B cell (primary cell): ENCODE data around the gene MAP4K2. TPM values are rescaled to one million over a fixed set of nuclear protein-coding genes. Genes with fewer than 3 reads are reported as not detected.

Experiments used
- ATAC-seq: fragments of 200-7000 bp; cut with Tn5 transposase; one replicate; pipeline ENCODE4 v1.10.0; 2021; ENCODE audit warnings: low read depth, mild to moderate bottlenecking, moderate number of reproducible peaks, moderate library complexity
- CTCF ChIA-PET: fragments of 350-600 bp; sonication (Branson Sonifier 250); formaldehyde crosslinking; loops from one replicate; lab custom pipeline; 2021; ENCODE audit warnings: antibody characterized with exemption, inconsistent platforms; lab: Charles Lee
- POLR2A ChIA-PET: fragments of 350-600 bp; sonication (Branson Sonifier 250); formaldehyde crosslinking; loops from one replicate; lab custom pipeline; 2021; ENCODE audit warnings: antibody characterized with exemption; lab: Charles Lee
- DNase-seq: peaks from one replicate; pipeline ENCODE4 v3.0.0; 2013
- H2AFZ ChIP-seq: 2 replicates; pipeline ENCODE4 v1.6.1; 2012; ENCODE audit warnings: mild to moderate bottlenecking, low read depth, low read length; ENCODE audit not compliant: insufficient read depth, poor library complexity, severe bottlenecking
- H3K27ac ChIP-seq, 2 donors: 1 replicate in 1 of 2; 2 replicates in 1 of 2; pipeline ENCODE4 v1.5.1; 2012 to 2013; ENCODE audit warnings: low read length in 2 of 2, mild to moderate bottlenecking in 2 of 2, moderate library complexity in 1 of 2
- H3K27me3 ChIP-seq, 4 experiments: fragments of 200-600 bp in 1 of 4; sonication (generic) in 1 of 4; replicated peaks in 1 of 4; 1 replicate in 2 of 4; 2 replicates in 2 of 4; pipeline versions ENCODE4 v1.6.1 to v1.7.0; 2013 to 2016; ENCODE audit warnings: low read length in 3 of 4, mild to moderate bottlenecking in 2 of 4, mixed read lengths in 1 of 4, moderate library complexity in 1 of 4; ENCODE audit not compliant: insufficient read depth in 4 of 4, control insufficient read depth in 3 of 4; ENCODE audit errors: control extremely low read depth in 1 of 4
- H3K36me3 ChIP-seq, 2 experiments: replicated peaks in 1 of 2; 1 replicate in 1 of 2; 2 replicates in 1 of 2; pipeline versions ENCODE4 v1.6.1 to v1.7.1; 2013; ENCODE audit warnings: low read length in 1 of 2; ENCODE audit not compliant: insufficient read depth in 2 of 2, control insufficient read depth in 1 of 2; ENCODE audit errors: control extremely low read depth in 1 of 2, extremely low read depth in 1 of 2
- H3K4me1 ChIP-seq, 2 donors: fragments of 200-600 bp in 1 of 2; sonication (generic) in 1 of 2; 1 replicate in 1 of 2; 2 replicates in 1 of 2; pipeline versions ENCODE4 v1.5.1 to v1.6.1; 2013 to 2017; ENCODE audit warnings: low read length in 2 of 2; ENCODE audit not compliant: control insufficient read depth in 2 of 2, insufficient read depth in 2 of 2
- H3K4me2 ChIP-seq: replicated peaks from 2 replicates; pipeline ENCODE3; 2012; ENCODE audit warnings: mild to moderate bottlenecking, low read depth, low read length; ENCODE audit not compliant: poor library complexity, severe bottlenecking
- H3K4me3 ChIP-seq, 5 experiments: fragments of 200-600 bp in 1 of 5; sonication (generic) in 1 of 5; 1 replicate in 3 of 5; 2 replicates in 2 of 5; pipeline versions ENCODE4 v1.5.1 to v1.7.0; 2011 to 2016; ENCODE audit warnings: low read length in 4 of 5, mild to moderate bottlenecking in 4 of 5, low read depth in 2 of 5, control low read depth in 1 of 5, moderate library complexity in 1 of 5; ENCODE audit not compliant: insufficient read depth in 1 of 5; ENCODE audit errors: control extremely low read depth in 1 of 5, extremely low read depth in 1 of 5
- H3K79me2 ChIP-seq: fragments of 200-600 bp; sonication (generic); one replicate; pipeline ENCODE4 v1.6.0; 2016; ENCODE audit warnings: low read length; ENCODE audit not compliant: control insufficient read depth, insufficient read depth
- H3K9ac ChIP-seq: fragments of 200-600 bp; sonication (generic); 2 replicates; pipeline ENCODE4 v1.6.1; 2017; ENCODE audit warnings: mild to moderate bottlenecking, low read length, moderate library complexity
- H3K9me3 ChIP-seq, 3 donors: one replicate each; pipeline versions ENCODE4 v1.6.1 to v1.7.1; 2013; ENCODE audit warnings: low read length in 2 of 3; ENCODE audit not compliant: control insufficient read depth in 2 of 3, insufficient read depth in 1 of 3; ENCODE audit errors: control extremely low read depth in 1 of 3
- H4K20me1 ChIP-seq: 2 replicates; pipeline ENCODE4 v1.6.0; 2012; ENCODE audit warnings: mild to moderate bottlenecking, low read length; ENCODE audit not compliant: insufficient read depth, control insufficient read depth, poor library complexity, severe bottlenecking
- H3K27ac Mint-ChIP-seq: one replicate; pipeline ENCODE4 v1.8.0; 2021; ENCODE audit warnings: mixed read lengths
- H3K27me3 Mint-ChIP-seq: one replicate; pipeline ENCODE4 v1.8.0; 2021; ENCODE audit warnings: mixed read lengths
- H3K4me1 Mint-ChIP-seq: one replicate; pipeline ENCODE4 v1.8.0; 2021; ENCODE audit warnings: mixed read lengths
- H3K4me3 Mint-ChIP-seq: one replicate; pipeline ENCODE4 v1.8.0; 2021; ENCODE audit warnings: mixed read lengths
- H3K9me3 Mint-ChIP-seq: one replicate; pipeline ENCODE4 v1.8.0; 2022; ENCODE audit warnings: mixed read lengths; ENCODE audit not compliant: insufficient read depth
- CTCF ChIP-seq: fragments of 200-600 bp; IDR thresholded peaks from one replicate; pipeline ENCODE4 v1.8.0; 2022; ENCODE audit warnings: antibody characterized with exemption, mild to moderate bottlenecking
- EZH2 ChIP-seq: IDR thresholded peaks from 2 replicates; pipeline ENCODE4 v1.6.1; 2012; ENCODE audit warnings: borderline replicate concordance, low read depth, mild to moderate bottlenecking, moderate library complexity, low read length; ENCODE audit not compliant: insufficient read depth, poor library complexity, severe bottlenecking
- WGBS: methylation state at CpG from one replicate; pipeline ENCODE4 v1.1.5; 2013; ENCODE audit warnings: missing lambda C conversion rate; ENCODE audit not compliant: insufficient coverage; 5-methylcytosine and 5-hydroxymethylcytosine counted together
- intact Hi-C: fragments of 100-400 bp; cut with micrococcal nuclease; formaldehyde crosslinking; loops from one replicate; pipeline ENCODE4 v1.10.0; 2022
- polyA plus RNA-seq: library from polyadenylated mRNA; depleted of rRNA; stranded (reverse); fragments of >200 nt; gene quantifications from 2 replicates; pipeline ENCODE4 v1.2.3, GENCODE V29; 2012
- total RNA-seq, 2 donors: library from RNA; stranded (reverse); fragments of 120-200 nt in 1 of 2; gene quantifications; 1 replicate in 1 of 2; 2 replicates in 1 of 2; pipeline versions ENCODE4 v1.2.3 to v1.2.4, GENCODE V29; 2013 to 2022

The MAP4K2 gene
- total and polyA plus RNA-seq, 2 donors (not counting 1 experiment from before 2014, with no cell fraction given): 118 to 163 TPM

GRCh38 chr11:64753380-64754123, 49.5 kb downstream of the MAP4K2 start:
- 96% methylated on average over 42 of the region's 43 CpGs for WGBS
- peaks cover 62% of the 10 kb centered on the region for H3K79me2 ChIP-seq
- DNase-seq (no peak), ATAC-seq (no peak)
- no peaks in the 10 kb centered on the region for H3K27me3 Mint-ChIP-seq
- no peak overlapping the region for H3K4me3 Mint-ChIP-seq
- ChIA-PET POLR2A (interaction anchor here (0.5 to 2.0 kb wide), 2 partner anchors 9 to 29 kb away, joined by 3 to 11 read pairs; no protein-coding TSS in a partner anchor), CTCF (interaction anchor here (13.7 kb wide), 1 partner anchor 14 kb away, joined by 280 read pairs; no protein-coding TSS in a partner anchor)
- no peak for TF ChIP-seq EZH2
- no peak overlapping the region for H3K27ac ChIP-seq
- no peaks in the 10 kb centered on the region for H3K27me3 ChIP-seq
- no peak overlapping the region for H3K27ac Mint-ChIP-seq
- H3K9ac ChIP-seq: no peak overlapping the region
- no peak overlapping the region for H3K4me3 ChIP-seq
- H3K4me1 ChIP-seq: peaks cover 7 to 19% of the 10 kb centered on the region in 2 donors
- no peaks in the 10 kb centered on the region for H3K9me3 ChIP-seq
- no peak overlapping the region for H2AFZ ChIP-seq
- intact Hi-C loops: no loop called here
- no peaks in the 10 kb centered on the region for H4K20me1 ChIP-seq
- H3K36me3 ChIP-seq: peaks cover 0 to 23% of the 10 kb centered on the region in 2 experiments
- no peak overlapping the region for H3K4me2 ChIP-seq
- peaks cover 30% of the 10 kb centered on the region for H3K4me1 Mint-ChIP-seq
- no peaks in the 10 kb centered on the region for H3K9me3 Mint-ChIP-seq

- Histone ChIP-seq H3K27me3 (no peaks in the 10 kb centered on the region), H3K27ac (no peak overlapping the region), H3K9me3 (no peaks in the 10 kb centered on the region), H3K4me1 (peaks cover 7 to 18% of the 10 kb centered on the region in 2 donors), H3K36me3 (peaks cover 0 to 23% of the 10 kb centered on the region in 2 experiments), H3K79me2 (peaks cover 56% of the 10 kb centered on the region), H3K4me3 (no peak overlapping the region), H4K20me1 (no peaks in the 10 kb centered on the region), H3K4me2 (no peak overlapping the region), H3K9ac (no peak overlapping the region), H2AFZ (no peak overlapping the region)
- ChIA-PET CTCF (interaction anchor here (13.7 kb wide), 1 partner anchor 15 kb away, joined by 280 read pairs; no protein-coding TSS in a partner anchor), POLR2A (interaction anchor here (0.5 to 2.0 kb wide), 3 partner anchors 9 to 30 kb away, joined by 3 to 11 read pairs (median 4); no protein-coding TSS in a partner anchor)
- ATAC-seq (no peak), DNase-seq (no peak)
- WGBS: 96% methylated on average over 7 of the region's 7 CpGs
- intact Hi-C loops: no loop called here
- TF ChIP-seq EZH2: no peak
- no peak for TF ChIP-seq CTCF
- Mint-ChIP-seq H3K27me3 (no peaks in the 10 kb centered on the region), H3K4me3 (no peak overlapping the region), H3K9me3 (no peaks in the 10 kb centered on the region), H3K4me1 (peaks cover 35% of the 10 kb centered on the region), H3K27ac (no peak overlapping the region)
Observed at GRCh38 chr11:64753019-64753379, 50.0 kb downstream of the MAP4K2 start.
